ENCODE measurements around the gene CTDSPL2. TPM values are rescaled to one million over a fixed set of nuclear protein-coding genes. Genes with fewer than 3 reads are reported as not detected.

Gene CTDSPL2
- total and polyA plus RNA-seq, 2 donors (not counting 3 experiments of a cell fraction or from before 2014, with no cell fraction given), result 12.2 to 55.1 TPM

DNA sequence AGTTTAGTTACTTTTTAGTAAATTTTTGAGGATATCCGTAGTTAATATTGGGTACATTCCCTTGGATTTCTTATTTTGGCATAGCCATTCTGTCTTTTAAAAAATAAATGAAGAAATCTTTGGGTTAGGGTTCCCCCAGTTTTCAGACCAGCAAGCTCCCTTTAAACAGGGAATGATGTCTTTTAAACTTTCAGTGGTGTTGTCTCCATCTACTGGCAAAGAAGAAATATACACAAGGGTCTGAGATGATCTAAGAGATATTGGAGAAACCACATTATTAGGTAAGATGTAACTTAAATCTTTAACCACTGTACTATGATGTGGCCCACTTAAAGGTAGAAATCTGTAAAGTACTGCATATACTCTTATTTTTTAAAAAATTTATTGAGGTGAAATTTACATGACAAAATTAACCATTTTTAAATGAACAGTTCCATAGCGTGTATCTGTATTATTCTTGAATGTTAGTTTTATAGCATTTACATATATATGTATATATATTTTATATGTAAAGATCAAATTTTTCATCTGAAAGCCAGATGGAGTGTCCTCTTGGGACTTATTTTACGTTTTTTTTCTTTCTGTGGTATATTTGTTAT, 74.4 kb downstream of the CTDSPL2 start:
- no peak overlapping the region for H3K4me2 ChIP-seq (ENCODE audit: insufficient read depth, low read length)
- H3K36me3 ChIP-seq (ENCODE audit: control insufficient read depth in 2 of 2, extremely low read depth in 1 of 2, insufficient read depth in 2 of 2, low read length in 2 of 2), result peaks cover 6% of the 10 kb centered on the region in 2 experiments
- no peak overlapping the region for H3K4me3 ChIP-seq (replicated peaks in 1 of 3; ENCODE audit: insufficient read depth in 1 of 3, low read depth in 1 of 3, low read length in 3 of 3)
- H3K9ac ChIP-seq (replicated peaks; ENCODE audit: extremely low read depth, insufficient read depth, low read length), result no peak overlapping the region
- no peaks in the 10 kb centered on the region for H4K20me1 ChIP-seq (replicated peaks; ENCODE audit: control insufficient read depth, extremely low read depth, insufficient read depth, low read length)
- intact Hi-C loops (cut with micrococcal nuclease) (loop anchor here (1.0 to 5.0 kb wide), 4 partner anchors 75 to 629 kb away; partner anchors contain the start of gene CTDSPL2), dilution Hi-C loops (cut with MboI; ENCODE audit: extremely low pct_ligation_motif_present, low sequenced_read_pairs) (no loop called here)
- H2AFZ ChIP-seq (ENCODE audit: low read depth, low read length), result no peak overlapping the region
- FAIRE-seq, result peak; percentile 56
- no peak overlapping the region for H3K27ac ChIP-seq (ENCODE audit: insufficient read depth, low read depth, low read length)
- peak; percentile 50 for DNase-seq (ENCODE audit: low read depth, low spot score)
- H3K79me2 ChIP-seq (ENCODE audit: control insufficient read depth, insufficient read depth, low read length), result peaks cover 1% of the 10 kb centered on the region
- no peak for TF ChIP-seq GATA2 (IDR thresholded peaks at IDR 0.05; ENCODE audit: insufficient read depth, insufficient read length, low read depth, low read length)
- TF ChIP-seq, protein P1, sequence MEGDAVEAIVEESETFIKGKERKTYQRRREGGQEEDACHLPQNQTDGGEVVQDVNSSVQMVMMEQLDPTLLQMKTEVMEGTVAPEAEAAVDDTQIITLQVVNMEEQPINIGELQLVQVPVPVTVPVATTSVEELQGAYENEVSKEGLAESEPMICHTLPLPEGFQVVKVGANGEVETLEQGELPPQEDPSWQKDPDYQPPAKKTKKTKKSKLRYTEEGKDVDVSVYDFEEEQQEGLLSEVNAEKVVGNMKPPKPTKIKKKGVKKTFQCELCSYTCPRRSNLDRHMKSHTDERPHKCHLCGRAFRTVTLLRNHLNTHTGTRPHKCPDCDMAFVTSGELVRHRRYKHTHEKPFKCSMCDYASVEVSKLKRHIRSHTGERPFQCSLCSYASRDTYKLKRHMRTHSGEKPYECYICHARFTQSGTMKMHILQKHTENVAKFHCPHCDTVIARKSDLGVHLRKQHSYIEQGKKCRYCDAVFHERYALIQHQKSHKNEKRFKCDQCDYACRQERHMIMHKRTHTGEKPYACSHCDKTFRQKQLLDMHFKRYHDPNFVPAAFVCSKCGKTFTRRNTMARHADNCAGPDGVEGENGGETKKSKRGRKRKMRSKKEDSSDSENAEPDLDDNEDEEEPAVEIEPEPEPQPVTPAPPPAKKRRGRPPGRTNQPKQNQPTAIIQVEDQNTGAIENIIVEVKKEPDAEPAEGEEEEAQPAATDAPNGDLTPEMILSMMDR (IDR thresholded peaks at IDR 0.05; ENCODE audit: extremely low read depth in 1 of 2, insufficient read depth in 1 of 2, low read depth in 1 of 2, low read length in 2 of 2), result peak; percentile 20 to 41
- no peaks in the 10 kb centered on the region for H3K4me1 ChIP-seq (ENCODE audit: control insufficient read depth, extremely low read depth, insufficient read depth, low read length)
- CTCF ChIA-PET, result interaction anchor here (0.6 to 3.0 kb wide), 96 partner anchors 9 to 707 kb away, joined by 3 to 57 read pairs (median 5); partner anchors contain the start of genes CTDSPL2, EIF3J, FRMD5 and GOLM2
- no peaks in the 10 kb centered on the region for H3K9me1 ChIP-seq (replicated peaks; ENCODE audit: control insufficient read depth, extremely low read depth, insufficient read depth, low read length)
- H3K9me3 ChIP-seq (replicated peaks; ENCODE audit: control insufficient read depth, insufficient read depth, low read length), result no peaks in the 10 kb centered on the region
- POLR2A ChIA-PET, result interaction anchor here (0.8 kb wide), 1 partner anchor 74 kb away, joined by 6 read pairs; the partner anchor contains the start of gene CTDSPL2
- no peaks in the 10 kb centered on the region for H3K27me3 ChIP-seq (ENCODE audit: control insufficient read depth in 2 of 2, insufficient read depth in 2 of 2, low read length in 2 of 2)
- BruUV-seq (replicated peaks), result no TSS peak

DNA sequence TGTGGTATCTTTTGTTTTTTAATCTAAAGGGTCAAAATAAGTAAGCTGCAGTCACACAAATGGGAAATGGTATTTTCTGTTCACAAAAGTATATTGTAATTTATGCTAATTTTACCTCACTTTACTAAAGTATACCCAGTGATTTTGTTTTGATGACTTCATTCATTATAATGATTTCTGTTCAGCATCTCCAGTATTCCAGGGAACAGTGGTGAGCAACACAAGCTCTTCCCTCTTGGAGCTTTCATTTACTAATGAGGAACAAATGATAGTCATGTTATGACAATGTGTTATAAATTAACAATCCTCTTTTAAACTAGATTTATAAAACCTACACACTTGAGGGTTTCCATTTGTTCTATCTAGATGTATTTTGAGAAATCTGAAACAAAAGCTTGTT, 89.0 kb downstream of the CTDSPL2 start:
- Histone ChIP-seq H3K79me2 (ENCODE audit: control insufficient read depth, insufficient read depth, low read length) (peaks cover 2% of the 10 kb centered on the region), H3K9me3 (replicated peaks; ENCODE audit: control insufficient read depth, insufficient read depth, low read length) (no peaks in the 10 kb centered on the region), H3K4me3 (replicated peaks in 1 of 3; ENCODE audit: insufficient read depth in 1 of 3, low read depth in 1 of 3, low read length in 3 of 3) (no peak overlapping the region), H4K20me1 (replicated peaks; ENCODE audit: control insufficient read depth, extremely low read depth, insufficient read depth, low read length) (no peaks in the 10 kb centered on the region), H3K4me1 (ENCODE audit: control insufficient read depth, extremely low read depth, insufficient read depth, low read length) (peaks cover 9% of the 10 kb centered on the region), H3K9ac (replicated peaks; ENCODE audit: extremely low read depth, insufficient read depth, low read length) (no peak overlapping the region), H3K27me3 (ENCODE audit: control insufficient read depth in 2 of 2, insufficient read depth in 2 of 2, low read length in 2 of 2) (no peaks in the 10 kb centered on the region), H3K36me3 (ENCODE audit: control insufficient read depth in 2 of 2, extremely low read depth in 1 of 2, insufficient read depth in 2 of 2, low read length in 2 of 2) (no peaks in the 10 kb centered on the region), H3K9me1 (replicated peaks; ENCODE audit: control insufficient read depth, extremely low read depth, insufficient read depth, low read length) (no peaks in the 10 kb centered on the region), H2AFZ (ENCODE audit: low read depth, low read length) (no peak overlapping the region), H3K27ac (ENCODE audit: insufficient read depth, low read depth, low read length) (no peak overlapping the region), H3K4me2 (ENCODE audit: insufficient read depth, low read length) (no peak overlapping the region)
- dilution Hi-C loops (cut with MboI; ENCODE audit: extremely low pct_ligation_motif_present, low sequenced_read_pairs) (no loop called here), intact Hi-C loops (cut with micrococcal nuclease) (no loop called here)
- ChIA-PET CTCF (interaction anchor here (1.4 to 2.0 kb wide), 3 partner anchors 13 to 16 kb away, joined by 3 to 12 read pairs (median 4); no protein-coding TSS in a partner anchor), POLR2A (no interaction called here)
- BruUV-seq (replicated peaks), result no TSS peak
- FAIRE-seq, result no peak
- TF ChIP-seq FOS (IDR thresholded peaks at IDR 0.05; ENCODE audit: borderline replicate concordance, insufficient read depth, low read length), result no peak
- TF ChIP-seq, protein P2, sequence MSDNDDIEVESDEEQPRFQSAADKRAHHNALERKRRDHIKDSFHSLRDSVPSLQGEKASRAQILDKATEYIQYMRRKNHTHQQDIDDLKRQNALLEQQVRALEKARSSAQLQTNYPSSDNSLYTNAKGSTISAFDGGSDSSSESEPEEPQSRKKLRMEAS (IDR thresholded peaks at IDR 0.05; ENCODE audit: insufficient read depth, insufficient read length), result no peak
- DNase-seq (ENCODE audit: low read depth, low spot score), result no peak
